Activated B cell treated with CpG ODN at 0.5 μM for 24 hours (primary cell): ENCODE measurements around the gene PGA3. TPM values are rescaled to one million over a fixed set of nuclear protein-coding genes. Genes with fewer than 3 reads are reported as not detected.
"Not testable (repeated sequence)": the region's sequence is repeated elsewhere in the genome, so short reads cannot be mapped to it uniquely, and the experiment has no call there.

Experiments used
- ATAC-seq: fragments of 200-7000 bp; cut with Tn5 transposase; one replicate; pipeline ENCODE4 v1.10.0; 2021; ENCODE audit warnings: low read depth, mild to moderate bottlenecking, moderate library complexity
- CTCF ChIA-PET: fragments of 350-600 bp; sonication (Branson Sonifier 250); formaldehyde crosslinking; loops from one replicate; lab custom pipeline; 2021; ENCODE audit warnings: antibody characterized with exemption; lab: Charles Lee
- POLR2A ChIA-PET: fragments of 350-600 bp; sonication (Branson Sonifier 250); formaldehyde crosslinking; loops from one replicate; lab custom pipeline; 2021; ENCODE audit warnings: antibody characterized with exemption; lab: Charles Lee
- DNase-seq: peaks from one replicate; pipeline ENCODE4 v3.0.0; 2022
- H3K27ac Mint-ChIP-seq: one replicate; pipeline ENCODE4 v1.8.0; 2020; ENCODE audit warnings: mixed read lengths
- H3K27me3 Mint-ChIP-seq: one replicate; pipeline ENCODE4 v1.8.0; 2021; ENCODE audit warnings: mixed read lengths
- H3K36me3 Mint-ChIP-seq: one replicate; pipeline ENCODE4 v1.8.0; 2021; ENCODE audit warnings: low read depth, mixed read lengths
- H3K4me1 Mint-ChIP-seq: one replicate; pipeline ENCODE4 v1.8.0; 2021; ENCODE audit warnings: mixed read lengths
- H3K4me3 Mint-ChIP-seq: one replicate; pipeline ENCODE4 v1.8.0; 2020; ENCODE audit warnings: mild to moderate bottlenecking, mixed read lengths
- H3K9me3 Mint-ChIP-seq: one replicate; pipeline ENCODE4 v1.8.0; 2020; ENCODE audit warnings: mixed read lengths
- intact Hi-C: fragments of 100-400 bp; cut with micrococcal nuclease; formaldehyde crosslinking; loops from one replicate; pipeline ENCODE4 v1.15.1; 2024
- total RNA-seq: library from RNA; stranded (reverse); gene quantifications from 2 replicates; pipeline ENCODE4 v1.2.3, GENCODE V29; 2022
- TF ChIP-seq, protein P1 (sequence below): fragments of 200-600 bp; IDR thresholded peaks from one replicate; pipeline ENCODE4 v1.8.0; 2022; ENCODE audit warnings: antibody characterized with exemption, mild to moderate bottlenecking

Gene PGA3
- total RNA-seq = not detected in 2 replicates

DNA sequence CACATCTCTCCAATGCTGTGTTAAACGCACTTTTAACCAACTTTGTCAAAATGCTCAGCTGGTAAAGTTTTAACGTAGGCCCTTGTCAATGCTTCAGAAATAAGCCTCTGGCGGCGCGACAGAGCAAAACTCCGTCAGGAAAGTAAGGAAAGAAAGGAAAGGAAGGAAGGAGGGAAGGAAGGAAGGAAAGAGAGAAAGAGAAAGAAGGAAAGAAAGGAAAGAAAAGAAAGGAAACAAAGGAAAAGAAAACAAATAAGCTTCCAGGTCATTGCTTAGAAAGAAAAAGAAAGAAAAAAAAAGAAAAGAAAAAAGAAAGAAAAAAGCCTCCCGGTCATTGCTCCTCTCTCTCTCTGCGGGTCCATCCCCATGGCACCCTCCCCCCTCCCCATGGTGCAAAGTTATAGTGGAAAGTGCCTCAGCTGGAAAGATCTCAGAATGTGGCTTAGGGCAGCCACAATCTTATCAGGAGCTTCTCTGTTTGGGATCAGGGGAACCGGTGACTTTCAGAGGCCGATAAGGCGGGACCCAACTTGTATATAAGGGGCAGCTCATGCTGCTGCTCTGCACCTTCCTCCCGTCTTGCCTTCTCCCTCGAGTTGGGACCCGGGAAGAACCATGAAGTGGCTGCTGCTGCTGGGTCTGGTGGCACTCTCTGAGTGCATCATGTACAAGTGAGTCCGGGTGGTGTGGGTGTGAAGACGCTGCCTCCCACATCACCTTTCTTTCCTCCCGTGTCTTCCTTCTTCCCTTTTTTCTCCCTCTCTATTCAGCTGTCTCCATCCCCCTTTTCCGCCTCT, at the start of gene PGA3:
TSS of gene PGA3 (plus strand) at position 566 of the 797 bp plus-strand sequence. CDS start at position 616, 50 bp downstream.
- H3K4me1 Mint-ChIP-seq, H3K9me3 Mint-ChIP-seq, H3K27ac Mint-ChIP-seq, intact Hi-C loops, ATAC-seq, CTCF ChIA-PET, H3K4me3 Mint-ChIP-seq, H3K36me3 Mint-ChIP-seq, DNase-seq: not testable (repeated sequence)
- POLR2A ChIA-PET = interaction anchor here (0.5 kb wide), 1 partner anchor 1619 kb away, joined by 9 read pairs; no protein-coding TSS in a partner anchor
- H3K27me3 Mint-ChIP-seq = peaks cover 13% of the 10 kb centered on the region

- intact Hi-C loops = no loop called here
- peaks cover 18% of the 10 kb centered on the region for H3K4me1 Mint-ChIP-seq
- peaks cover 7% of the 10 kb centered on the region for H3K9me3 Mint-ChIP-seq
- ATAC-seq (no peak), DNase-seq (no peak)
- H3K27ac Mint-ChIP-seq = no peak overlapping the region
- TF ChIP-seq, protein P1, sequence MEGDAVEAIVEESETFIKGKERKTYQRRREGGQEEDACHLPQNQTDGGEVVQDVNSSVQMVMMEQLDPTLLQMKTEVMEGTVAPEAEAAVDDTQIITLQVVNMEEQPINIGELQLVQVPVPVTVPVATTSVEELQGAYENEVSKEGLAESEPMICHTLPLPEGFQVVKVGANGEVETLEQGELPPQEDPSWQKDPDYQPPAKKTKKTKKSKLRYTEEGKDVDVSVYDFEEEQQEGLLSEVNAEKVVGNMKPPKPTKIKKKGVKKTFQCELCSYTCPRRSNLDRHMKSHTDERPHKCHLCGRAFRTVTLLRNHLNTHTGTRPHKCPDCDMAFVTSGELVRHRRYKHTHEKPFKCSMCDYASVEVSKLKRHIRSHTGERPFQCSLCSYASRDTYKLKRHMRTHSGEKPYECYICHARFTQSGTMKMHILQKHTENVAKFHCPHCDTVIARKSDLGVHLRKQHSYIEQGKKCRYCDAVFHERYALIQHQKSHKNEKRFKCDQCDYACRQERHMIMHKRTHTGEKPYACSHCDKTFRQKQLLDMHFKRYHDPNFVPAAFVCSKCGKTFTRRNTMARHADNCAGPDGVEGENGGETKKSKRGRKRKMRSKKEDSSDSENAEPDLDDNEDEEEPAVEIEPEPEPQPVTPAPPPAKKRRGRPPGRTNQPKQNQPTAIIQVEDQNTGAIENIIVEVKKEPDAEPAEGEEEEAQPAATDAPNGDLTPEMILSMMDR = no peak
- no peak overlapping the region for H3K4me3 Mint-ChIP-seq
- H3K36me3 Mint-ChIP-seq = peaks cover 25% of the 10 kb centered on the region
- CTCF ChIA-PET = no interaction called here
- H3K27me3 Mint-ChIP-seq = no peaks in the 10 kb centered on the region
- POLR2A ChIA-PET = no interaction called here
These were observed 49.7 kb upstream of the PGA3 start for GRCh38 chr11:61153593-61154095.

GRCh38 chr11:61154528-61154927, 48.8 kb upstream of the PGA3 start:
- no peak overlapping the region for H3K27ac Mint-ChIP-seq
- H3K4me3 Mint-ChIP-seq = no peak overlapping the region
- H3K4me1 Mint-ChIP-seq = peaks cover 26% of the 10 kb centered on the region
- ChIA-PET POLR2A (no interaction called here), CTCF (no interaction called here)
- no peak for DNase-seq
- no peaks in the 10 kb centered on the region for H3K27me3 Mint-ChIP-seq
- H3K36me3 Mint-ChIP-seq = peaks cover 25% of the 10 kb centered on the region
- peaks cover 7% of the 10 kb centered on the region for H3K9me3 Mint-ChIP-seq
- TF ChIP-seq, protein P1 = no peak
- intact Hi-C loops = no loop called here
- no peak for ATAC-seq

DNA sequence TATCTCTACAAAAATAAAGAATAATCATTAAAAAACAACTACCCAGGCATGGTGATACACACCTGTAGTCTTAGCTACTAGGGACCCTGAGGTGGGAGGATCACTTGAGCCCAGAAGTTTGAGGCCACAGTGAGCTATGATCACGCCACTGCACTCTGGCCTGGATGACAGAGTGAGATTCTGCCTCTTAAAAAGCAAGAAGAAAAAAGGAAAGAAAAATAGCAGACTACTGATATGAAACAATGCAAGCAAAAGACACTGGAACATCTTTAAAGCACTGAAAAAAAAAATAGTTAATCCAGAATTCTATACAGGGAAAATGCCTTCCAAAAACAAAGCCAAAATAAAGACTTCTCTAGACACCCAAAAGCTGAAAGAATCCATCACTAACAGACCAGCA, 48.0 kb upstream of the PGA3 start:
- Mint-ChIP-seq H3K27me3 (no peaks in the 10 kb centered on the region), H3K4me3 (no peak overlapping the region), H3K4me1 (peaks cover 26% of the 10 kb centered on the region), H3K27ac (no peak overlapping the region), H3K9me3 (peaks cover 7% of the 10 kb centered on the region), H3K36me3 (peaks cover 25% of the 10 kb centered on the region)
- DNase-seq (no peak), ATAC-seq (no peak)
- intact Hi-C loops = no loop called here
- TF ChIP-seq, protein P1 = no peak
- POLR2A ChIA-PET = no interaction called here
- CTCF ChIA-PET = no interaction called here

GRCh38 chr11:61155741-61156140, 47.6 kb upstream of the PGA3 start:
- TF ChIP-seq, protein P1 = no peak
- DNase-seq (no peak), ATAC-seq (no peak)
- H3K27ac Mint-ChIP-seq = no peak overlapping the region
- H3K4me3 Mint-ChIP-seq = no peak overlapping the region
- intact Hi-C loops = no loop called here
- peaks cover 25% of the 10 kb centered on the region for H3K36me3 Mint-ChIP-seq
- ChIA-PET CTCF (no interaction called here), POLR2A (no interaction called here)
- no peaks in the 10 kb centered on the region for H3K27me3 Mint-ChIP-seq
- peaks cover 30% of the 10 kb centered on the region for H3K4me1 Mint-ChIP-seq
- peaks cover 7% of the 10 kb centered on the region for H3K9me3 Mint-ChIP-seq
